ENCODE results near the gene DDI1.
"Not testable (repeated sequence)": the region's sequence is repeated elsewhere in the genome, so short reads cannot be mapped to it uniquely, and the experiment has no call there.

DDI1 gene

DNA sequence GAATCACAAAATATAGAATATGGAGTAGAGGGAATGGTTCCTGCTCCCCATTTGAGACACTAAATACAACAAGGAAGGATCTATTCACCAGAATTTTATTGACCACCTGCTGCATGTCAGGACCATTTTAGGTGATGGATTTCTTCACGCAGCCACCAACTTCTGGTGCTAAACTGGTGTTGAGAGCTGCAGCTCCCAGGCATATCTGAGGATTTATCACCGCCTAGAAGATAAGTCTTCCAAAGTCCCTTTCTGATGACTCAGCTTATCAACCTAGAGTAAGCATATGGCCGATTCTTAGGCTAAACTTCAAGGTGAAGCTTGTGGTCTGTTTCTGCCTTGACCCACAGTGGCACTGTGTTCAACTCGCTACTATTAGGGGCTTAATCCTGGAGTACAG is 6.7 kb downstream of the DDI1 start:
- DNase-seq: no peak

DNA sequence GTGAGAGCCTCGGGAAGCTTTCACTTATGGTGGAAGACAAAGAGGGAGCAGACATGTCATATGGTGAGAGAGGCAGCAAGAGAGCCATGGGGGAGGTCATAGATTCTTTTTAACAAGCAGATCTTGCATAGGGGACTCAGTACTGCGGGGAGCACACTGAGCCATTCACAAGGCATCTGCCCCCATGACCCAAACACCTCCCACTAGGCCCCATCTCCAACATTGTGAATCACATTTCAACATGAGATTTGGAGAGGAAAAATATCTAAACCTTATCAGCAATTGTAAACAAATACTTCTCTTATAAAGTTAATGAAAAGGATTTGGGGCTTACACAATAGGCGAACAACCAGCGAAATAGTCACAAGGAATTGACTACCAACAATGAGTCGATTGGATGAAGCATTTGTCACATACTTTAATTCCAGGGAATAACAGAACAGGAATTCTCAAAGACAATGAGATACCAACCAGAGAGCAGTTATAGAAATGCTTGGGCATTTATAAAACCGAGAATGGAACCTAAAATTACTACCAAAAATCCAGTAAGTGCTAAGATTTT is 7.3 kb downstream of the DDI1 start:
- no peak for DNase-seq

DNA sequence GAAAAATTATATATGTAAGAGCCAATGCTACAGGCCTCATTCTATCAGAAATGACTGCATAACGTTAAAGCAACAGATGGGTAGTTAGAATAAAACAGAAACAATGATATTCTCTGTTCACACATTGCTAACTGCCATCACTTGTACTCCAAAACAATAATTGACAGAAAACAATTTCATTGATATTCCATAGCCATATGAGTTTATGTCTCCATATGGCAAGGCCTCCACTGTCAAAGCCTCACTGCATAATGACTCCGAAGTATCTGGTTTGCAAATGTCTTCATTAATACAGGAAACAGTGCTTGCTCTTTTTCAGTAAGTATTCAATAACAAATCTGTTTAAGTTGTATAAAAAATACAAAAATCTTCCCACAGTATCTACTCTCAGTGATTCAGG is 9.9 kb downstream of the DDI1 start:
- no peak for DNase-seq

DNA sequence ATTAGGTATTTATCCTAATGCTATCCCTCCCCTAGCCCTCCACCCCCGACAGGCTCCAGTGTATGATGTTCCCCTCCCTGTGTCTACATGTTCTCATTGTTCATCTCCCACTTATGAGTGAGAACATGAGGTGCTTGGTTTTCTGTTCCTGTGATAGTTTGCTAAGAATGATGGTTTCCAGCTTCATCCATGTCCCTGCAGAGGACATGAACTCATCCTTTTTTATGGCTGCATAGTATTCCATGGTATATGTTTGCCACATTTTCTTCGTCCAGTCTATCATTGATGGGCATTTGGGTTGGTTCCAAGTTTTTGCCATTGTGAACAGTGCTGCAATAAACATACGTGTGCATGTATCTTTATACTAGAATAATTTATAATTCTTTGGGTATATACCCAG is 10.4 kb downstream of the DDI1 start:
- DNase-seq: not testable (repeated sequence)

DNA sequence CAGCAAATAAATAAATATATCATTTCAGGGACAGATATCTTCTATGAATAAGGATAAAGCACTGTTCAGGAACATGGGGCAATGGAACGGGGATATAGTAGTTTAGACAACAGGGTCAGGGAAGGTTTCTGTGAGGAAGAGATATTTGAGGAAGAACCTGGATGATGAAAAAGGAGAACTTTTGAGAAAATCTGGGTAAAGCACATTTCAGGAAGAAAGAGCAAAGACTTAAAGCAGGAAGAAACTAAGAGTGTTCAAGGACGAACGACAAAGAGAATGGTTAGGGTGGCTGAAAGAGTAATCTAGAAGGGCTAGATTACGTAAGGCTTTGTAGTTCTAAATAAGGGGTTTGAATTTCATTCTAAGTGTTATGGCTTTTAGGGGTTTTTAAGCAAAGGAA is 12.7 kb downstream of the DDI1 start:
- DNase-seq: no peak

DNA sequence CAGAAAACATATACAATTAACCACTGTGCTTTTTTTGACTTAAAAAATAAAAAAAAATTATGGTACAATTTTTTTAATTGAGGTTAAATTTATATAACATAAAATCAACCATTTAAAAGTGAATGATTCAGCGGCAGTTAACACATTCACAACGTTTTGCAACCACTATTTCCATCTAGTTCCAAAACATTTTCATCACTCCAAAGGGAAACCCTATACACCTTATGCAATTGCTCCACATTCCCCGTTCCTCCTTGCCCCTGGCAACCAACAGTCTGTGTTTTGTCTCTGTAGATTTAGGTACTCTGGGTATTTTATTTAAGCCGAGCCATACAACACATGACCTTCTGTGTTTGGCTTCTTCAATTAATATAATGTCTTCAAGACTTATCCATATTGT is 15.3 kb downstream of the DDI1 start:
- no peak for DNase-seq

DNA sequence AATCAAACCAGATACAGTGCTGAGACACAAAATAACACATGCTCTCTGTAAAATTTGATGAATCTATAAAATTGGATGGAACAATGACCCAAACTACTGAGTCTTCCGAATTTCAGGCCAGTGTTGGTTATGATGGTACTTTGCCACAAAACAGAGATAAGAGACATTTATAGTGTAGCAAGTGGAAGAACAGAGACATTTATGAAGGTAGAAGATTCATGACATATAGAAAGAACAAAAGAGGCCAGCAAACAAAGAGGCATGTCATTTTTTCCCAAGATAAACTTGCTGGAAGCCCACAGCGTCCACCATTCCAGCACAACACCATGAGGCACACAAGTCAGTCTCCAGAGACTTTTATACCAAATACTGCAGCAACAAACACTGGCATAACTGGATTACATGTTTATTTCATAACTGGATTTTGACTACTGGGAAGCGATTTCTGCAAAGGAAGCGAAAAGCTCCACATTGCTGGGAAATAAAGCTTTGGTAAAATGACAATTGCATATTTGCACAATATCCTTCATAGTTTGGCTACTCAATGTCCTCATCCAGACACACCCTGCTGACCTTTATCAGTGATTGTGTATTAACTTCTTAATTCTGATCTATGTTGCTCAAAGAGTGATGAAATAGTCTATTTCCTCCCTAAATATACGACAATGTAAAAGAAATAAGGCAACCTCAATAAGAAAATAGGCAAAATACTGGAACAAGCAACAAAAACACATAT is 17.5 kb downstream of the DDI1 start:
- no peak for DNase-seq

DNA sequence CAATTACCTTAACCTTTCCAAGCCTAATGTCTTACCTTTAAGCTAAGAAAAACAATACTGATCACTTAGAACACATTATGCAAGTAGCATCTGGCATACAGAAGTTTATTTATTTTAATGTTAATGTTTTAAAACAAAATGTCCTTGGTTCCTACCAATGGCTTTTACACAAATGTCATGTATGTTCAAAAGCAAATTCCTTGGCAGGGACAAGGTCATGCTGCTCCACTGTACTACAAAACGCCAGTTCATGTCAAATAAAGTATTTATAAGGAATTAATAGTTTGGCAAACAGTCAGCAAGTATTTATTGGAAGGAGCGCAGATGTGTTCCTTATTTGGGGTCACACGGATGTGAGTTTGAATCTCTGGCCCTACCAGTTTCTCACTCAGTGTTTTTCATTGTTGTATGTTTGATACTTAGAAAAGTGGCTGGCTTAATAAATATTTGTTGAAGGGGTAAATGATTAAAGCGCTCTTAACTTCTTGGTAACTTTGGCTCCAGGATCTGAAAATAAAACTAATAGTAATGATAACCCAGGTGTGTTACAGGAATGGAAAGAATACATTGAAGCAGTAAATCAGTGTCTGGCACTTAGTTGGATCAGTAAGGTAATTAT is 18.6 kb downstream of the DDI1 start:
- DNase-seq: no peak

DNA sequence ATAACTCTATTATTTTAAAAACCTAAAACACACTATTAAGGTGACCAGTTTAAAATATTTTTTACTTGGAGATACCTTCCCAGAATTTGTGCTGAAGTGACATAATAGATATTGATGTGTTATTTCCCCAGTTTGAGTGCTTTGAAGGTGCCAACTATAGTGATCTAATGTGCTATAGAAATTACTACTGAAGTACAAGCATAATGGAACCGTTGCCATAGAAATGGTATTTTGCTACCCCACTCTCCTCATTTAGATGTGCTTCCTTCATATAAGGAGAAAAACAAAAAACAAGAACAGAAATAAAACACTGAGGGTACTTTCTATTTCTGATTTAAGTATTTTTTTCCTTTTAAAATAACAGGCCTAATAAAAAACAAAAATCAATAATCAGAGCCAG is 19.2 kb downstream of the DDI1 start:
- no peak for DNase-seq

DNA sequence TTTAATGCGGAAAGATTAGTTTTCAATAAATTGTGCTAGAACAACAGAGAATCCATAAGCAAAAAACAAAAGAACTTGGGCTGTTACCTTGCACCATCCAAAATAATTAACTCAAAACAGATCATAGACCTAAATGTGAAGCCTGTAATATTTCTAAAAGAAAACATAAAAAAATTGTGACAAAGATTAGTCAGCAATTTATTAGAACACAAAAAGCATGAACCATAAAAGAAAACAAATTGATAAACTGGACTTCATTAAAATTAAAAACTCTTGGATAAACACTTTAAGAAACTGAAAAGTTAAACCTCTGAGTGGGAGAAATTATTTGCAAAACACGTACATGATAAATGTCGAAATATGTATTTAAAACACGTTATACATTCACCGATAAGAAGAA is 21.5 kb downstream of the DDI1 start:
- DNase-seq: no peak

DNA sequence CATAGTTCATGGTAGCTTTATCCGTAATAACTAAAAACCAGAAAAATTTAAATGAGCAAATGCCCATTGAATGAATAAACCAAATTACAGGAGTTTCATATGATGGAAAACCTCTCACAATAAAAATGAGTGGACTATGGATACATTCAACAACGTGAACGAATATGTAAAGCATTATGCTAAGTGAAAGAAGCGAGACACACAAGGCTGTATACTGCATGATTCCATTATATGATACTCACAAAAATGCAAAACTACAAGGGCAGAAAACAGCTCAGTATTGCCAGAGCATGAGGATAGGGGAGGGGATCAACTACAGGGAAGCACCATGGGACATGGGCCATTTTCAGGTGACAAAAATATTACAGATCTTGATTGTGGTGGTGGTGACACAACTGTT is 22.2 kb downstream of the DDI1 start:
- no peak for DNase-seq

DNA sequence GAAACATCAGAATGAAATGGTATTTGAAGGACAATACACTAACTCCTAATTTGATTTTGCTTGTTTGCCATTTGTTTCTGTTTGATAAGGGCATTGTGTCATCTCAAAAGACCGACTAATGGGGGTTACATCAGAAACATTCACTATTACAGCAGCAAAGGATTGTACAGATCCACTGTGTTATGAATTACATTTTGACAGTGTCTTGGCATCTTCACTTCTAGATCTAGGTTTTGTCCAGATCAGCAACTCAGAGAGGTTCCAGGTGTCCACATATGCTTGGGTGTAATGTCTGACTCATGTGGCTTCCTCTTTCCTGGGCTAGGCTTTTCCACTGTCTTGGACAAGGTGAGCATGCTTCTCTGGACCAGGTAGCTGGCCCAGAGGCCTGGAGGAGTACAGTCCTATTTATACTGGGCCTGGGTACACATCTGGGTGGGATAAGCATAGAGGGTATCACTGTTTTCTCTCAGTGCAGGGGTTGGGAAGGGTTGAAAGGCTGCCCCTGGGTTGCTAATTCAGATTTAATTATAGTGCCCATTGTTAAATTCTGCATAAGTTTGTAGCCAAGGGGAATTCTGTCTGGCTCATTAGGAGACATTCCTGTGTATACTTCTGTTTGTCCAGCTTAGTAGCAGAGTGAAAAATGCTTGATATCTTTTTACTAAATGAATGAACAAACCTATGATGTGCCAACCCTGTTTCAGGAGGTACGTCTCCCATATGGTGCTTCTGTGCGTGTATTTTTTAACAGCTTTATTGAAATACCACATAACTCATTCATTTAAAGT is 23.8 kb downstream of the DDI1 start:
- DNase-seq: no peak

DNA sequence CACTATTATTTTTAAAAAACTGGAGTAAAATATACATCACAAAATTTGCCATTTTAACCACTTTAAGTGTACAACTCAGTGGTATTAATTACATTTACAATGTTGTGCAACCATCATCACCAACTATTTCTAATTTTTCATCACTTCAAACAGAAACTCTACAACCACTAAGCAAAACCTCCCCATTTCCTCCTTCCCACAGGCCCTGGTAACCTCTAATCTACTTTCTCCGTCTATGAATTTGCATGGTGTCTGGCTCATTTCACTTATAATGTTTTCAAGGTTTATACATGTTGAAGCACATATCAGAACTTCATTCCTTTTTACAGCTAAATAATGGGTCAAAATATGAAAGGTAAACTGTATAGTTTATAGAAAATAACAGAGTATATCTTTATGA is 24.4 kb downstream of the DDI1 start:
- no peak for DNase-seq

DNA sequence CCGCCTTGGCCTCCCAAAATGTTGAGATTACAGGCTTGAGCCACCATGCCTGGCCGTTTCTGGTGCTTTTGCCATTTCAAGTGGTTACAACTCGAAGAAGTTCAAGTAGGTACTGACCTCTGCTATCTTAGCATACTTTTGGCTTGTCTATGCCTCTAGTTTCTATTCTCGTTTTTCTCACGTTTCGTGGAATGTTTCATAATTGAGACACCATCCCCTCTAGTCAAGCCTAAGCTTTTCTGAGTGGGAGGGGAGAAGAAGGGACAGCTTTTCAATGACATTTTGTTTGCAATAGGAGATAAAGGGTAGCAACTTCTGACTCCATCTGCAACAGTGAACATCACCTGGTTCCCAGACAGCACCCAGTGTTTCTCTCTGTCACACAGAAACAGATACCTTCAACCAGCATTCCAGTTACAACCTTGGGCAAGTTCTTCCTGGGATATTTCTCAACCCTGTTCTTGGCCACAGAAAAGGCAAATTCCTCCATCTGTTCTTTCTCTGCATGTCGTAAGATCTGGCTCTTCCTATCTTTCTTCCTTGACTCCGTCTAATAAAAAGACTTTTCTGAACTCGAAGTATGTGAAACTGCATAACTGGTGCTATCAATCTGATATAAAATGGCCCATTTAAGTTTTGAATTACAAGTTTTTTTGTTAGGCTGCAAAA is 25.5 kb downstream of the DDI1 start:
- DNase-seq: no peak

DNA sequence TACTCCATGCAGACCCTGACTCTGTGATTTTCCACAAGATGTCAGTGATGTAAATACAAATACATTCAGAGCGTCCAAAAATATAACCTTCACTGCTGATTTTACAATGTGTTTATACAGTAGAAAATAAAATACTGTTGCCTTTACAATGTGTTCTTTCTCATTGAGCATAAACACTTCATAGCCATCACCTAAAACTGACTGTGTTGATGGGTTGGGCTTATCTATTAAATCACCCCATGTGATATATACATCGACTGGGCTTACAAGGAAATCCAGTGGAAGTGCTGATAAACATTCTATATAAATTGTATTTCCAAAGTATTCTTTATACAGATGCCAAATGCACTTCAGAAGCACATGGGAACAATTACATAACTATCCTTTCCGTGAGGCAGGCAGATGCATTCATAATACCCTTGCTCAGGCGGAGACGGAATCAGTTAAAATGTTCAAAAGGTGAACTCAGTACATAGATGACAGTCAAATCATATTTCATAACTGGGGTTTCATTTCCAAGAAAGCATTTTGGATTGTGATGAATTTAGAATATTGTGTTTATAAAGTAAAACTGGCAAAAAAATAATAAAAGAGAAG is 27.7 kb downstream of the DDI1 start:
- no peak for DNase-seq

DNA sequence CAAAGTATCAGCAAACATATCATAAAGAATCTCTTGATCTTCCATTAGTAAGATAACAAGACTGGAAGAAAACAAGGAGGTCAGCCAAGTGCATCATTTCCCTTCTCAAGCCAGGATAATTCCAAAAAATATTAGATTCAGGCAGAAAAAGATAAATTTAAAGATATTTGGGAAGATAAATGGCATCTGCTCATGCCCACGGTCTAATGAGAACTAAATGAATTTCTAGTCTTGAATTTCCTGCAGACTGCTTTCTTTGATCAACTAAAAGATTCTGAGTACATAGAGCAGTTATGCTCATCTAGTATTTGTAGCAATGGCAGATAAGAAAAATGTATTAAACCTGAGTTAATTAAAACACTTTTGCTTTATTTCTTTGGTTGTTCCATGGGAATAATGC is 31.1 kb downstream of the DDI1 start:
- DNase-seq: no peak

DNA sequence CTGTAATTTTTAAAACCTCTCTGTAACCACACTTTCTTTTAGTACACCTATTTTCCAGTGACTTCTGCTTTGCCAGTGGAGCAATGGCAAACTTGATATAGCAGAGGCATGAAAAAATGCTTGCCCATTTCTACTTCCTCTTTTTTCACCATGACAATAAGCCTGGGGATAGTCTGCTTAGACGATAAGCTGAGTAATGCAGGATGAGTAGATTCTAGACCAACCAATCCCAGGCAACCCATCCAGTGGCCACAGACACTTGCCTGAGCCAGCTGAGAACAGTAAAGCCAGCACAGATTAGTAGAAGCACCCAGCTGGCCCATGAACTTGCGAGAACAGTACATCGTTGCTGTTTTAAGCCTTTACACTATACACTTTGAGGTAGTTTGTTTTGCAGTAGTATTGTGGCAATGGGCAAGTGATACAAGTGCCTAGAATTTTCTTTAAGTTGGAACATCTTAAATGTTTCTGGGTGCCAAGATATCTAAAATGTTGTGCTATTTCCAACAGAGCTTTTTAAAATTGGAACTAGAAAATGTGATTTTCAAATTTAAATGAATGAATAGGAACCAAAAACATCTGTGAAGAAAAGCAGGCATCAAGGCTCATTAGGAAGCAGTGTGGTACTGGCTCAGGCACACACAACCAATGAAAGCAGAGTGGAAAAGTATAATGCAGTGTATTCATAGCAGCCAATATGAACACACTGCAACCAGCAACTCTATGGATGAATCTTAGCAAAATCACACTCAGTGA is 37.7 kb downstream of the DDI1 start:
- DNase-seq: no peak

DNA sequence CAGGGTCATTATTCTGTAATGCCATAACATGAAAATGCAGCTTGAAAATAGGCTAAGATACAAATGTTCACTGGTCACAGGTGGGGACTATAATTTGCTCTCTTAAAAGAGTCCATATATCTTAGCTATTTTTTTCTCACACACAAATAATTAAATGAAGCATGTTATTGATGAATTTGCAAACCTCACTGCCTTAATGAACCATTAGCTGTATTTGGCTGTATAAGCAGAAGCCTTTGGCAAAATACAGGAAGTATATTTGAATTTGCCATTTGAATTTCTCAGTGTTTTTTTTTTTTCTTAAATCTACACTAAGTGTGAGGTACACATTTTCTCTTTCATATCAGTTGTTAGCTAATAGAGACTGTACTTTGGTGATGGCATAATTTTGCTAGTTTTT is 38.7 kb downstream of the DDI1 start:
- no peak for DNase-seq

DNA sequence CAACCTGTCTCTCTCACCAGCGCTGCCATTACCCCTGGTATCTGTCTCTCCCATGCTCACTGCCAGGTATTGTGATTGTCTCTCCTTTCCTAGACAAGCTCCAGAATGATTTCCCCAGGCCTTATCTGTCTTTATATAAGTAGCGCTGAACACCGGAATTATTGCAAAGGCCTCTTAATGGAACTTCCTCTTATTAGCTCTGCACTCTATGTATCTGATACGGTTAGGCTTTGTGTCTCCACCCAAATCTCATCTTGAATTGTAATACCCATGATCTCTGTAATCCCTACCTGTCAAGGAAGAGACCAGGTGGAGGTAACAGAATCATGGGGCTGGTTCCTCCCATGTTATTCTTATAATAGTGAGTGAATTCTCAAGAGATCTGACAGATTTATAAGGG is 39.3 kb downstream of the DDI1 start:
- no peak for DNase-seq

DNA sequence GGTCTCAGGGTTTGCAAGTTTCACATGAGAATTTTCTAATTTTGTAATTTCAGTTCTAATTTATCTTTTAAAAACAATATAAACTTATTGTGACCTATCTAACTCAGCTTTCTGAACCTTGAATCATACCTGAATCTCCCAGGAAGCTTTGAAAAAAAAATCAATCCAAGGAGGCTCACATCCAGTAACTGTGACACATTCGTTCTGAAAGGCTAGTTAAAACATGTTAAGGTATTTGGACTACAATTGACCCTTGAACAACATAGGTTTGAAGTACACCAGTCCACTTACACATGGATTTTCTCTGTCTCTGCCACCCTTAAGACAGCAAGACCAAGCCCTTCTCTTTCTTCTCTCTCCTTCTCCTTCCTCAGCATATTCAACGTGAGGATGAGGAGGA is 40.0 kb downstream of the DDI1 start:
- no peak for DNase-seq

DNA sequence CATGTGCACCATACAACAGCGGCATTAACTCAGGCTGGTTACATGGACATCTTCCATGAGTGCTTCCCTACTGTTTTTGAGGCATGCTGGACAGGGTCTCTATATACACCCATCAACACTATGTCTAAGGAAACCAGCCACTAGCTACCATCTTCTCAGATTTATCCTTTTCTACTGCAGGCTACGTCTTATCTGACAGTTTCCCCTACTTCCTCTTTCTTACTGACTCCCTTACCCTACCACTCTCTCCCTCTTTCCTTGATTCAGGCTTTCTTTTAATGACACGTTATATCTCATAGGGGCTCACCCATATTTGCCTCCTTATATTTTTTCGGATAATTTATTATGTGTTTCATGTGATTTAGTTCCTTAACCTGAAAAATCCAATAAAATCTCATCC is 41.8 kb downstream of the DDI1 start:
- DNase-seq: no peak

DNA sequence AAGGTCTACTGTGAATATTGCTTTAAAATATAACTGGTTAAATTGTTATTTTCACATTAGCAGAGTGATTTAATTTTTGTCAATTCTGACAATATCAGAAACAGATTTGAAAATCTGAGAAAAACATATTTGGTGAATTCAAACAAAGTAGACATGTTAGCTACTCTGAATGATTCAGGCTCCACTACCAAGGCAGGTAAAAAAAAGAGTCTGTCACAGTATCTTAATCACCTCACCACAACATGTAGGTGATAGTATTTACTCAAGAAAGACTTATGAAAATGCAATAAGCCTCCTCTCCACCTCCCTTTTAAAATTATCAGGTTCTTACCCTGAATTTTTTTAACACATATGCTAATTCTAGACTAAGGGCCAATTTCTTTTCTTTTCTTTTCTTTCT is 42.6 kb downstream of the DDI1 start:
- no peak for DNase-seq
